Lung (tissue), 12 donors: ENCODE measurements around the gene FTCD. TPM values are rescaled to one million over a fixed set of nuclear protein-coding genes. Genes with fewer than 3 reads are reported as not detected.

ENCODE experiments used
- ATAC-seq: fragments of 200-7000 bp; cut with Tn5 transposase; one replicate; pipeline ENCODE4 v1.9.1; 2020; ENCODE audit warnings: moderate number of reproducible peaks; ENCODE audit not compliant: insufficient read depth, low FRiP score
- DNase-seq, 3 donors: peaks; one replicate each; pipeline ENCODE4 v3.0.0-alpha.2; 2013 to 2017
- H3K27ac ChIP-seq, 2 donors: one replicate each; pipeline ENCODE4 v1.5.1; 2013; ENCODE audit warnings: mild to moderate bottlenecking in 2 of 2, moderate library complexity in 2 of 2, control low read depth in 1 of 2, inconsistent platforms in 1 of 2, low read depth in 1 of 2, low read length in 1 of 2
- H3K27me3 ChIP-seq, 3 donors: one replicate each; pipeline ENCODE4 v1.5.1; 2013; ENCODE audit warnings: low read length in 2 of 3; ENCODE audit not compliant: control insufficient read depth in 3 of 3, insufficient read depth in 3 of 3
- H3K36me3 ChIP-seq, 4 donors: one replicate each; pipeline ENCODE4 v1.5.1; 2013; ENCODE audit warnings: low read length in 4 of 4, mild to moderate bottlenecking in 1 of 4, moderate library complexity in 1 of 4; ENCODE audit not compliant: control insufficient read depth in 4 of 4, insufficient read depth in 4 of 4
- H3K4me1 ChIP-seq, 5 donors: one replicate each; pipeline ENCODE4 v1.5.1; 2013; ENCODE audit warnings: low read length in 5 of 5, mild to moderate bottlenecking in 2 of 5, moderate library complexity in 1 of 5; ENCODE audit not compliant: control insufficient read depth in 5 of 5, insufficient read depth in 5 of 5
- H3K4me3 ChIP-seq: one replicate; pipeline ENCODE4 v1.5.1; 2013; ENCODE audit warnings: mild to moderate bottlenecking, control low read depth, moderate library complexity
- H3K9ac ChIP-seq, 2 donors: one replicate each; pipeline ENCODE4 v1.5.1; 2013; ENCODE audit warnings: low read length in 2 of 2, control low read depth in 1 of 2; ENCODE audit not compliant: insufficient read depth in 1 of 2
- H3K9me3 ChIP-seq, 4 donors: one replicate each; pipeline ENCODE4 v1.5.1; 2013; ENCODE audit warnings: low read length in 3 of 4, mild to moderate bottlenecking in 1 of 4, moderate library complexity in 1 of 4; ENCODE audit not compliant: control insufficient read depth in 4 of 4, insufficient read depth in 3 of 4
- CTCF ChIP-seq: IDR thresholded peaks from 2 replicates; pipeline ENCODE4 v1.5.1; 2012; ENCODE audit warnings: mild to moderate bottlenecking; ENCODE audit errors: control extremely low read depth, extremely low read depth
- WGBS, 2 donors: extraction: QIAGEN DNeasy Blood & Tissue Kit; methylation state at CpG; one replicate each; pipeline ENCODE4 v1.1.7; 2013; 5-methylcytosine and 5-hydroxymethylcytosine counted together
- polyA plus RNA-seq, 2 donors: library from polyadenylated mRNA; stranded (reverse); fragments of 200-250 nt; gene quantifications; one replicate each; pipeline ENCODE4 v1.2.1, GENCODE V29; 2013
- total RNA-seq, 2 donors: library from RNA; depleted of rRNA in 1 of 2; stranded (reverse); fragments of >200 nt in 1 of 2; gene quantifications; one replicate each; pipeline ENCODE4 v1.2.1, GENCODE V29; 2014 to 2021
- donor health status: control.
- donor health status: control.
- donor health status: Bipolar disorder and iron deficiency.
- donor health status: healthy.
- donor health status: DM: yes; HTN: yes; CAD: no.

Gene FTCD
- total and polyA plus RNA-seq, 4 donors = 0.03 to 0.43 (median 0.20) TPM

GRCh38 chr21:46121286-46122221, 33.8 kb downstream of the FTCD start:
- Histone ChIP-seq H3K4me3 (no peak overlapping the region), H3K9ac (no peak overlapping the region), H3K4me1 (no peaks in the 10 kb centered on the region), H3K9me3 (no peaks in the 10 kb centered on the region), H3K27me3 (no peaks in the 10 kb centered on the region), H3K27ac (no peak overlapping the region), H3K36me3 (peaks cover 0 to 51% (median 33%) of the 10 kb centered on the region in 4 donors)
- TF ChIP-seq CTCF = no peak
- 89 to 92% methylated on average over 28 to 29 of the region's 29 CpGs for WGBS, 2 donors
- ATAC-seq (no peak), DNase-seq (peak in 1 of 3 donors; percentile 10)

- no peak for ATAC-seq
- H3K27ac ChIP-seq = no peak overlapping the region
- no peaks in the 10 kb centered on the region for H3K27me3 ChIP-seq
- TF ChIP-seq CTCF = no peak
- no peaks in the 10 kb centered on the region for H3K4me1 ChIP-seq
- no peak overlapping the region for H3K9ac ChIP-seq
- H3K36me3 ChIP-seq = peaks cover 6 to 55% (median 34%) of the 10 kb centered on the region in 4 donors
- peaks cover 0 to 2% (median 0%) of the 10 kb centered on the region in 4 donors for H3K9me3 ChIP-seq
- WGBS, 2 donors = 87% methylated on average over 26 of the region's 26 CpGs
- no peak overlapping the region for H3K4me3 ChIP-seq
- DNase-seq = no peak
Observed at GRCh38 chr21:46120301-46121285, 34.8 kb downstream of the FTCD start.

DNA sequence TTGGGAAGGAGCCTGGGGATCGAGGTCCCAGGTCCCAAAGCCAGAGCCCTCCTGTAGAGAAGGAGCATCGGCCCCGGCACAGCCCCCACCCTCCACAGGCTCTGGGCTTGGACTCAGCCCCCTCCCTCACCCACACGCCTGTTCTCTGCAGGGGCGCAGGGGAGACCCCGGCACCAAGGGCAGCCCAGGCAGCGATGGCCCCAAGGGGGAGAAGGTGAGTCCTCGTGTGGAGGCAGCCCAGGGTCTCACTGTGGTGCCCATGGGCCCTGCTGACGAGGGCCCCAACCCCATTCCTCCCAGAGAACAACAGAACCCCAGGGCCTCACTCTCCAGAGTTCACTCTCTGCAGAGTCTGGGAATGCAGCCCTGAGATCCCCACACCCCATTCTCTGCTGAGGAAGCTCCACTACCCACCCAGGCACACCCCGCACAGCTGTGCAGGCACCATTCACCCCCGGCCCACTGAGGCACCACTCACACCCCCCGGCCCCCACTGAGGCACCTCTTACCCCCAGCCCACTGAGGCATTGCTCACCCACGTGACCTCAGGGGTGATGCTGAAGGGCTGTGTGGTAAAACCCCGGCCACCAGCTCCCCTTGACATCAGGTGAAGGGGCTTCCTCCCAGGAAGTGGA, 35.6 kb downstream of the FTCD start:
- ATAC-seq (no peak), DNase-seq (peak in 1 of 3 donors; percentile 11)
- H3K27ac ChIP-seq = no peak overlapping the region
- no peaks in the 10 kb centered on the region for H3K4me1 ChIP-seq
- H3K4me3 ChIP-seq = no peak overlapping the region
- peaks cover 0 to 8% (median 1%) of the 10 kb centered on the region in 4 donors for H3K9me3 ChIP-seq
- peaks cover 6 to 60% (median 37%) of the 10 kb centered on the region in 4 donors for H3K36me3 ChIP-seq
- TF ChIP-seq CTCF = no peak
- no peak overlapping the region for H3K9ac ChIP-seq
- no peaks in the 10 kb centered on the region for H3K27me3 ChIP-seq
- WGBS, 2 donors = 84 to 93% methylated on average over 14 of the region's 14 CpGs
